Type B pancreatic cell (in vitro differentiated cells): Measurements from ENCODE around the gene WDR87. TPM values are rescaled to one million over a fixed set of nuclear protein-coding genes. Genes with fewer than 3 reads are reported as not detected.
"Not testable (repeated sequence)": the region's sequence is repeated elsewhere in the genome, so short reads cannot be mapped to it uniquely, and the experiment has no call there.

Experiments used
- DNase-seq: peaks from one replicate; pipeline ENCODE4 v3.0.0; 2021; ENCODE audit warnings: mixed read lengths; ENCODE audit not compliant: unreplicated experiment; ENCODE audit errors: extremely low spot score
- H3K27ac Mint-ChIP-seq: 2 replicates; pipeline ENCODE4 v1.8.0; 2021; ENCODE audit warnings: mild to moderate bottlenecking, mixed read lengths
- H3K27me3 Mint-ChIP-seq: 2 replicates; pipeline ENCODE4 v1.8.0; 2021; ENCODE audit warnings: mixed read lengths
- H3K36me3 Mint-ChIP-seq: 2 replicates; pipeline ENCODE4 v1.8.0; 2021; ENCODE audit warnings: mixed read lengths
- H3K4me1 Mint-ChIP-seq: one replicate; pipeline ENCODE4 v1.8.0; 2021; ENCODE audit warnings: mixed read lengths; ENCODE audit not compliant: unreplicated experiment
- H3K4me3 Mint-ChIP-seq: 2 replicates; pipeline ENCODE4 v1.8.0; 2021; ENCODE audit warnings: mild to moderate bottlenecking, mixed read lengths
- H3K9me3 Mint-ChIP-seq: 2 replicates; pipeline ENCODE4 v1.8.0; 2021; ENCODE audit warnings: mixed read lengths
- CTCF ChIP-seq: fragments of 200-600 bp; sonication (generic); conservative IDR thresholded peaks from 2 replicates; pipeline ENCODE4 v1.5.0; 2021; ENCODE audit warnings: antibody characterized with exemption, mild to moderate bottlenecking
- total RNA-seq: library from RNA; stranded (reverse); gene quantifications from 2 replicates; pipeline ENCODE4 v1.2.1, GENCODE V29; 2021; ENCODE audit warnings: low replicate concordance

Gene WDR87
- total RNA-seq, 1 donor from 2014 or later, result not detected

- TF ChIP-seq CTCF, result no peak
- H3K9me3 Mint-ChIP-seq, result no peaks in the 10 kb centered on the region
- H3K27me3 Mint-ChIP-seq, result no peaks in the 10 kb centered on the region
- no peaks in the 10 kb centered on the region for H3K36me3 Mint-ChIP-seq
- H3K4me3 Mint-ChIP-seq, result no peak overlapping the region
- H3K4me1 Mint-ChIP-seq, result peaks cover 40% of the 10 kb centered on the region
- H3K27ac Mint-ChIP-seq, result no peak overlapping the region
- no peak for DNase-seq
These were observed 23.0 kb upstream of the WDR87 start for GRCh38 chr19:37929355-37929923.

- H3K36me3 Mint-ChIP-seq, result no peaks in the 10 kb centered on the region
- H3K9me3 Mint-ChIP-seq, result no peaks in the 10 kb centered on the region
- TF ChIP-seq CTCF, result no peak
- no peaks in the 10 kb centered on the region for H3K27me3 Mint-ChIP-seq
- peak overlapping the region; percentile 39 for H3K27ac Mint-ChIP-seq
- H3K4me1 Mint-ChIP-seq, result peaks cover 32% of the 10 kb centered on the region
- no peak for DNase-seq
- H3K4me3 Mint-ChIP-seq, result no peak overlapping the region
These were observed 22.3 kb upstream of the WDR87 start for GRCh38 chr19:37928527-37929286.

- no peak for TF ChIP-seq CTCF
- Mint-ChIP-seq H3K4me3 (no peak overlapping the region), H3K4me1 (peaks cover 17% of the 10 kb centered on the region), H3K27ac (no peak overlapping the region), H3K36me3 (no peaks in the 10 kb centered on the region), H3K27me3 (no peaks in the 10 kb centered on the region), H3K9me3 (no peaks in the 10 kb centered on the region)
- no peak for DNase-seq
These were observed 20.3 kb upstream of the WDR87 start for GRCh38 chr19:37926711-37927110.

- Mint-ChIP-seq H3K36me3 (no peaks in the 10 kb centered on the region), H3K9me3 (no peaks in the 10 kb centered on the region), H3K27me3 (no peaks in the 10 kb centered on the region), H3K27ac (no peak overlapping the region), H3K4me3 (no peak overlapping the region), H3K4me1 (peaks cover 16% of the 10 kb centered on the region)
- DNase-seq, result no peak
- TF ChIP-seq CTCF, result no peak
These were observed 19.9 kb upstream of the WDR87 start for GRCh38 chr19:37926255-37926654.

GRCh38 chr19:37925212-37925611 lies 18.8 kb upstream of the WDR87 start:
- no peaks in the 10 kb centered on the region for H3K27me3 Mint-ChIP-seq
- H3K36me3 Mint-ChIP-seq, result no peaks in the 10 kb centered on the region
- no peak overlapping the region for H3K4me3 Mint-ChIP-seq
- peaks cover 19% of the 10 kb centered on the region for H3K4me1 Mint-ChIP-seq
- TF ChIP-seq CTCF, result no peak
- H3K9me3 Mint-ChIP-seq, result no peaks in the 10 kb centered on the region
- no peak for DNase-seq
- H3K27ac Mint-ChIP-seq, result no peak overlapping the region

- DNase-seq, H3K27me3 Mint-ChIP-seq, H3K4me3 Mint-ChIP-seq, H3K27ac Mint-ChIP-seq, H3K9me3 Mint-ChIP-seq, H3K36me3 Mint-ChIP-seq: not testable (repeated sequence)
- peaks cover 19% of the 10 kb centered on the region for H3K4me1 Mint-ChIP-seq
These were observed 18.2 kb upstream of the WDR87 start for GRCh38 chr19:37924573-37924972.
